ENCODE results near the gene AJAP1. TPM values are rescaled to one million over a fixed set of nuclear protein-coding genes. Genes with fewer than 3 reads are reported as not detected.

Gene AJAP1
- total and polyA plus RNA-seq, 10 of the 15 experiments (the other 5 are each of a cell fraction or from before 2014, with no cell fraction given) = not detected

DNA sequence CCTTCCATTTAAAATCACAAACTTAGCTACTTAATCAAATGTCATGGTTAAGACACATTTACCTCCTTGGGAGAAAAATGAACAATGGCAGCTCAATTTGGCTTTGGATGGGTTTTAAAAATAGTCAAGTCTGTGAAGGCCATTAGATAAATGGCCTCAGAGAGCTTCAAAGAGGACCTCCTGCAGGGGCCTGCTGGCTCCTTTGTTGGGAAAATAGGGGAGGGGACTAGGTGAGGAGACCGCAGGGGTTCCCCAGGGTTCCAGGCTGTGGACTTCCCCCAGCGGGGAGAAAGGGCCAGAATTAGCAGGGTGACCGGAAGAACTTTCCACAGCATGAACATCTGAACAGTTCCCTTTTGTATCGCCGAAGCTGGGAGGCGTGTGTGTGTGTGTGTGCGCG lies 3.4 kb upstream of the AJAP1 start:
- no peak overlapping the region for H3K9ac ChIP-seq (ENCODE audit: control insufficient read depth, insufficient read depth, low read length)
- no peaks in the 10 kb centered on the region for H3K4me1 ChIP-seq (ENCODE audit: control insufficient read depth, insufficient read depth, low read length)
- FAIRE-seq (no peak), DNase-seq (ENCODE audit: low read depth, low spot score) (no peak), ATAC-seq (no peak)
- H3K4me2 ChIP-seq (ENCODE audit: control insufficient read depth, insufficient read depth) = no peak overlapping the region
- SMC1A ChIA-PET (ENCODE audit: uncharacterized antibody, unreplicated experiment) = interaction anchor here (0.7 kb wide), 2 partner anchors 17 to 349 kb away, joined by 3 read pairs; no protein-coding TSS in a partner anchor
- TF ChIP-seq, protein P1, sequence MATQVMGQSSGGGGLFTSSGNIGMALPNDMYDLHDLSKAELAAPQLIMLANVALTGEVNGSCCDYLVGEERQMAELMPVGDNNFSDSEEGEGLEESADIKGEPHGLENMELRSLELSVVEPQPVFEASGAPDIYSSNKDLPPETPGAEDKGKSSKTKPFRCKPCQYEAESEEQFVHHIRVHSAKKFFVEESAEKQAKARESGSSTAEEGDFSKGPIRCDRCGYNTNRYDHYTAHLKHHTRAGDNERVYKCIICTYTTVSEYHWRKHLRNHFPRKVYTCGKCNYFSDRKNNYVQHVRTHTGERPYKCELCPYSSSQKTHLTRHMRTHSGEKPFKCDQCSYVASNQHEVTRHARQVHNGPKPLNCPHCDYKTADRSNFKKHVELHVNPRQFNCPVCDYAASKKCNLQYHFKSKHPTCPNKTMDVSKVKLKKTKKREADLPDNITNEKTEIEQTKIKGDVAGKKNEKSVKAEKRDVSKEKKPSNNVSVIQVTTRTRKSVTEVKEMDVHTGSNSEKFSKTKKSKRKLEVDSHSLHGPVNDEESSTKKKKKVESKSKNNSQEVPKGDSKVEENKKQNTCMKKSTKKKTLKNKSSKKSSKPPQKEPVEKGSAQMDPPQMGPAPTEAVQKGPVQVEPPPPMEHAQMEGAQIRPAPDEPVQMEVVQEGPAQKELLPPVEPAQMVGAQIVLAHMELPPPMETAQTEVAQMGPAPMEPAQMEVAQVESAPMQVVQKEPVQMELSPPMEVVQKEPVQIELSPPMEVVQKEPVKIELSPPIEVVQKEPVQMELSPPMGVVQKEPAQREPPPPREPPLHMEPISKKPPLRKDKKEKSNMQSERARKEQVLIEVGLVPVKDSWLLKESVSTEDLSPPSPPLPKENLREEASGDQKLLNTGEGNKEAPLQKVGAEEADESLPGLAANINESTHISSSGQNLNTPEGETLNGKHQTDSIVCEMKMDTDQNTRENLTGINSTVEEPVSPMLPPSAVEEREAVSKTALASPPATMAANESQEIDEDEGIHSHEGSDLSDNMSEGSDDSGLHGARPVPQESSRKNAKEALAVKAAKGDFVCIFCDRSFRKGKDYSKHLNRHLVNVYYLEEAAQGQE (IDR thresholded peaks at IDR 0.05; ENCODE audit: low read depth, low read length) = no peak
- TF ChIP-seq EP300 (IDR thresholded peaks at IDR 0.05; ENCODE audit: borderline replicate concordance in 1 of 2, control insufficient read depth in 1 of 2, low read depth in 2 of 2, low read length in 2 of 2) = no peak
- no peak for TF ChIP-seq SREBF2 (IDR thresholded peaks at IDR 0.05; ENCODE audit: low read length)
- TF ChIP-seq SMC3 (IDR thresholded peaks at IDR 0.05; ENCODE audit: borderline replicate concordance, low read length) = no peak
- no peak for TF ChIP-seq SRF (IDR thresholded peaks at IDR 0.05; ENCODE audit: low read depth in 2 of 2, low read length in 2 of 2)
- no peak for TF ChIP-seq ETV6 (conservative IDR thresholded peaks at IDR 0.05 in 1 of 2, IDR thresholded peaks at IDR 0.05 in 1 of 2; ENCODE audit: borderline replicate concordance in 1 of 2, low read depth in 1 of 2)
- TF ChIP-seq, protein P2, sequence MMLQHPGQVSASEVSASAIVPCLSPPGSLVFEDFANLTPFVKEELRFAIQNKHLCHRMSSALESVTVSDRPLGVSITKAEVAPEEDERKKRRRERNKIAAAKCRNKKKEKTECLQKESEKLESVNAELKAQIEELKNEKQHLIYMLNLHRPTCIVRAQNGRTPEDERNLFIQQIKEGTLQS (IDR thresholded peaks at IDR 0.05; ENCODE audit: borderline replicate concordance, extremely low read depth, low read depth, low read length) = no peak
- no peak for TF ChIP-seq HDAC6 (IDR thresholded peaks at IDR 0.05; ENCODE audit: unreplicated experiment)
- TF ChIP-seq MYB (IDR thresholded peaks at IDR 0.05; ENCODE audit: borderline replicate concordance, low read depth, low read length) = no peak
- TF ChIP-seq MTA3 (IDR thresholded peaks at IDR 0.05; ENCODE audit: borderline replicate concordance, low read length) = no peak
- TF ChIP-seq FOXM1 (IDR thresholded peaks at IDR 0.05; ENCODE audit: low read depth, low read length) = no peak
- no peak for TF ChIP-seq ZNF207 (IDR thresholded peaks at IDR 0.05; ENCODE audit: borderline replicate concordance)
- CTCF ChIA-PET = interaction anchor here (0.8 to 2.4 kb wide), 3 partner anchors 10 to 176 kb away, joined by 3 to 10 read pairs (median 4); no protein-coding TSS in a partner anchor
- H2AFZ ChIP-seq (ENCODE audit: control insufficient read depth, low read depth, low read length) = no peak overlapping the region
- H3K27me3 ChIP-seq (replicated peaks in 1 of 2; ENCODE audit: control insufficient read depth in 2 of 2, insufficient read depth in 2 of 2, low read length in 1 of 2) = no peaks in the 10 kb centered on the region; a peak in 2 of 4 replicates
- RAD21 ChIA-PET (ENCODE audit: unreplicated experiment) = no interaction called here
- 19% methylated on average over 8 of the region's 8 CpGs for WGBS (ENCODE audit: insufficient coverage, insufficient replicate concordance, low lambda C conversion rate, missing lambda C conversion rate)
- no peaks in the 10 kb centered on the region for H4K20me1 ChIP-seq (ENCODE audit: control insufficient read depth, insufficient read depth)
- H3K4me3 ChIP-seq = no peak overlapping the region
- intact Hi-C loops (cut with micrococcal nuclease; ENCODE audit: unreplicated experiment) (no loop called here), in situ Hi-C loops (cut with MboI) (loop anchor here (10.0 kb wide), 1 partner anchor 174 kb away; no protein-coding TSS in a partner anchor)
- H3K79me2 ChIP-seq (ENCODE audit: control insufficient read depth, insufficient read depth, low read length) = no peaks in the 10 kb centered on the region
- no peak overlapping the region for H3K27ac ChIP-seq (ENCODE audit: control insufficient read depth, insufficient read depth)
- POLR2A ChIA-PET = no interaction called here
- no peaks in the 10 kb centered on the region for H3K9me3 ChIP-seq (replicated peaks; ENCODE audit: control insufficient read depth, insufficient read depth, low read length)
- BruUV-seq (replicated peaks) = no TSS peak
- H3K36me3 ChIP-seq (ENCODE audit: control insufficient read depth in 2 of 2, insufficient read depth in 2 of 2, low read length in 1 of 2) = no peaks in the 10 kb centered on the region
